HL-60 (cell line): Measurements from ENCODE around the gene GAL3ST2.
"Not testable (repeated sequence)": the region's sequence is repeated elsewhere in the genome, so short reads cannot be mapped to it uniquely, and the experiment has no call there.

ENCODE experiments used
- DNase-seq, 2 experiments: peaks; one replicate each; pipeline ENCODE4 v3.0.0-alpha.2; 2010 to 2020; ENCODE audit warnings: low read depth in 1 of 2, low spot score in 1 of 2
- H3K27ac ChIP-seq: fragments of 250-450 bp; sonication (Bioruptor Pico); replicated peaks from 2 replicates; pipeline ENCODE4 v1.5.1; 2020; ENCODE audit warnings: mild to moderate bottlenecking, moderate library complexity
- H3K27me3 ChIP-seq: fragments of 250-450 bp; sonication (Bioruptor Pico); 2 replicates; pipeline ENCODE4 v1.5.1; 2021; ENCODE audit warnings: mild to moderate bottlenecking, moderate library complexity; ENCODE audit not compliant: insufficient read depth, poor library complexity, severe bottlenecking
- H3K4me3 ChIP-seq: replicated peaks from 2 replicates; pipeline ENCODE4 v1.5.1; 2011; ENCODE audit warnings: mild to moderate bottlenecking, control low read depth, low read length; ENCODE audit not compliant: insufficient read depth
- GABPA ChIP-seq: IDR thresholded peaks from 2 replicates; pipeline ENCODE4 v1.6.1; 2012; ENCODE audit warnings: low read depth
- POLR2AphosphoS5 ChIP-seq: IDR thresholded peaks from 2 replicates; pipeline ENCODE4 v1.6.1; 2012; ENCODE audit warnings: low read depth
- SPI1 ChIP-seq: IDR thresholded peaks from 2 replicates; pipeline ENCODE4 v1.6.1; 2012; ENCODE audit warnings: low read depth, mild to moderate bottlenecking, borderline replicate concordance
- TF ChIP-seq, protein P1 (sequence below): IDR thresholded peaks from one replicate; pipeline ENCODE4 v1.5.1; 2011; ENCODE audit warnings: low read length, control low read depth, inconsistent platforms; ENCODE audit not compliant: insufficient read depth
- TF ChIP-seq, protein P2 (sequence below): IDR thresholded peaks from 2 replicates; pipeline ENCODE4 v1.6.1; 2012; ENCODE audit warnings: low read depth; ENCODE audit not compliant: insufficient replicate concordance

The GAL3ST2 gene

DNA sequence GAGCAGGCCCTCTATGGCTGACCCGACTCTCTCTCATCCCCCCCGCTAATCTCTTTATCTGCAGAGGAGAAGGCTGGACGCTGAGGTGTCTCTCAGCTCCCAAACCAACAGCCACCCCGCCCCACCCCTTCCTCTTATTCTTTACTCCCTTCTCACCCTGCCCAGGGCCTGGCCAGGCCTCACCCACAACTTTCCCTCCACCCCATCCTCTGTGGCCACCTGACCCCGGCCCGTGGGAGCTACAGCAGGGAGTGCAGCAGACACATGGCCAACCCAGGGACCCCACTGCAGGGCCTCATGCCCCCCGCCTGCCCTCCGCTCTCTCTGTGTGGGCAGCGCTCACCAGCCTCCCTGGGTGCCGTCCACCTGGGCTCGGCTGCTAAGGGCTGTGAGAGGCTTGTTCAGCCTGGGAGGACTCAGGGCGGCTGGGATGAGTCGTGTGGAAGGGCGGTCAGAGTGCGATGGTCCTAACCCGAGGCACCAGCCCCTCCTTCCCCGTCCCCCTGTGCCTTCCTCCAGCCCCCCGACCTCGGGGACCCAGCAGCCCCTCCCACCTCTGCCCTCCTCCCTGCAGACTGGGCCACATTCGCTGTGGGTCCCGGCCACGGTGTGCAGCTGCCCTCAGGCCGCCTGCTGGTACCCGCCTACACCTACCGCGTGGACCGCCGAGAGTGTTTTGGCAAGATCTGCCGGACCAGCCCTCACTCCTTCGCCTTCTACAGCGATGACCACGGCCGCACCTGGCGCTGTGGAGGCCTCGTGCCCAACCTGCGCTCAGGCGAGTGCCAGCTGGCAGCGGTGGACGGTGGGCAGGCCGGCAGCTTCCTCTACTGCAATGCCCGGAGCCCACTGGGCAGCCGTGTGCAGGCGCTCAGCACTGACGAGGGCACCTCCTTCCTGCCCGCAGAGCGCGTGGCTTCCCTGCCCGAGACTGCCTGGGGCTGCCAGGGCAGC lies 39.1 kb downstream of the GAL3ST2 start:
- Histone ChIP-seq H3K27me3 (peaks cover 8% of the 10 kb centered on the region), H3K27ac (no peak overlapping the region), H3K4me3 (no peak overlapping the region)
- TF ChIP-seq, protein P1, sequence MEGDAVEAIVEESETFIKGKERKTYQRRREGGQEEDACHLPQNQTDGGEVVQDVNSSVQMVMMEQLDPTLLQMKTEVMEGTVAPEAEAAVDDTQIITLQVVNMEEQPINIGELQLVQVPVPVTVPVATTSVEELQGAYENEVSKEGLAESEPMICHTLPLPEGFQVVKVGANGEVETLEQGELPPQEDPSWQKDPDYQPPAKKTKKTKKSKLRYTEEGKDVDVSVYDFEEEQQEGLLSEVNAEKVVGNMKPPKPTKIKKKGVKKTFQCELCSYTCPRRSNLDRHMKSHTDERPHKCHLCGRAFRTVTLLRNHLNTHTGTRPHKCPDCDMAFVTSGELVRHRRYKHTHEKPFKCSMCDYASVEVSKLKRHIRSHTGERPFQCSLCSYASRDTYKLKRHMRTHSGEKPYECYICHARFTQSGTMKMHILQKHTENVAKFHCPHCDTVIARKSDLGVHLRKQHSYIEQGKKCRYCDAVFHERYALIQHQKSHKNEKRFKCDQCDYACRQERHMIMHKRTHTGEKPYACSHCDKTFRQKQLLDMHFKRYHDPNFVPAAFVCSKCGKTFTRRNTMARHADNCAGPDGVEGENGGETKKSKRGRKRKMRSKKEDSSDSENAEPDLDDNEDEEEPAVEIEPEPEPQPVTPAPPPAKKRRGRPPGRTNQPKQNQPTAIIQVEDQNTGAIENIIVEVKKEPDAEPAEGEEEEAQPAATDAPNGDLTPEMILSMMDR: no peak
- TF ChIP-seq, protein P2, sequence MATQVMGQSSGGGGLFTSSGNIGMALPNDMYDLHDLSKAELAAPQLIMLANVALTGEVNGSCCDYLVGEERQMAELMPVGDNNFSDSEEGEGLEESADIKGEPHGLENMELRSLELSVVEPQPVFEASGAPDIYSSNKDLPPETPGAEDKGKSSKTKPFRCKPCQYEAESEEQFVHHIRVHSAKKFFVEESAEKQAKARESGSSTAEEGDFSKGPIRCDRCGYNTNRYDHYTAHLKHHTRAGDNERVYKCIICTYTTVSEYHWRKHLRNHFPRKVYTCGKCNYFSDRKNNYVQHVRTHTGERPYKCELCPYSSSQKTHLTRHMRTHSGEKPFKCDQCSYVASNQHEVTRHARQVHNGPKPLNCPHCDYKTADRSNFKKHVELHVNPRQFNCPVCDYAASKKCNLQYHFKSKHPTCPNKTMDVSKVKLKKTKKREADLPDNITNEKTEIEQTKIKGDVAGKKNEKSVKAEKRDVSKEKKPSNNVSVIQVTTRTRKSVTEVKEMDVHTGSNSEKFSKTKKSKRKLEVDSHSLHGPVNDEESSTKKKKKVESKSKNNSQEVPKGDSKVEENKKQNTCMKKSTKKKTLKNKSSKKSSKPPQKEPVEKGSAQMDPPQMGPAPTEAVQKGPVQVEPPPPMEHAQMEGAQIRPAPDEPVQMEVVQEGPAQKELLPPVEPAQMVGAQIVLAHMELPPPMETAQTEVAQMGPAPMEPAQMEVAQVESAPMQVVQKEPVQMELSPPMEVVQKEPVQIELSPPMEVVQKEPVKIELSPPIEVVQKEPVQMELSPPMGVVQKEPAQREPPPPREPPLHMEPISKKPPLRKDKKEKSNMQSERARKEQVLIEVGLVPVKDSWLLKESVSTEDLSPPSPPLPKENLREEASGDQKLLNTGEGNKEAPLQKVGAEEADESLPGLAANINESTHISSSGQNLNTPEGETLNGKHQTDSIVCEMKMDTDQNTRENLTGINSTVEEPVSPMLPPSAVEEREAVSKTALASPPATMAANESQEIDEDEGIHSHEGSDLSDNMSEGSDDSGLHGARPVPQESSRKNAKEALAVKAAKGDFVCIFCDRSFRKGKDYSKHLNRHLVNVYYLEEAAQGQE: no peak
- no peak for TF ChIP-seq GABPA
- no peak for TF ChIP-seq POLR2AphosphoS5
- TF ChIP-seq SPI1: no peak
- no peak for DNase-seq

DNA sequence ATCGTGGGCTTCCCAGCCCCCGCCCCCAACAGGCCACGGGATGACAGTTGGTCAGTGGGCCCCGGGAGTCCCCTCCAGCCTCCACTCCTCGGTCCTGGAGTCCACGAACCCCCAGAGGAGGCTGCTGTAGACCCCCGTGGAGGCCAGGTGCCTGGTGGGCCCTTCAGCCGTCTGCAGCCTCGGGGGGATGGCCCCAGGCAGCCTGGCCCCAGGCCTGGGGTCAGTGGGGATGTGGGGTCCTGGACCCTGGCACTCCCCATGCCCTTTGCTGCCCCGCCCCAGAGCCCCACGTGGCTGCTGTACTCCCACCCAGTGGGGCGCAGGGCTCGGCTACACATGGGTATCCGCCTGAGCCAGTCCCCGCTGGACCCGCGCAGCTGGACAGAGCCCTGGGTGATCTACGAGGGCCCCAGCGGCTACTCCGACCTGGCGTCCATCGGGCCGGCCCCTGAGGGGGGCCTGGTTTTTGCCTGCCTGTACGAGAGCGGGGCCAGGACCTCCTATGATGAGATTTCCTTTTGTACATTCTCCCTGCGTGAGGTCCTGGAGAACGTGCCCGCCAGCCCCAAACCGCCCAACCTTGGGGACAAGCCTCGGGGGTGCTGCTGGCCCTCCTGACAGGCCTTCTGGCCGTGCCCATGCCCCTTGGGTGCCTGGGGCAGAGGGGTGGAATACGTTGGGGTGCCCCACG lies 40.0 kb downstream of the GAL3ST2 start:
- TF ChIP-seq POLR2AphosphoS5 (no peak), SPI1 (no peak), GABPA (no peak)
- TF ChIP-seq, protein P2: no peak
- Histone ChIP-seq H3K27me3 (peaks cover 8% of the 10 kb centered on the region), H3K4me3 (no peak overlapping the region), H3K27ac (no peak overlapping the region)
- no peak for DNase-seq

DNA sequence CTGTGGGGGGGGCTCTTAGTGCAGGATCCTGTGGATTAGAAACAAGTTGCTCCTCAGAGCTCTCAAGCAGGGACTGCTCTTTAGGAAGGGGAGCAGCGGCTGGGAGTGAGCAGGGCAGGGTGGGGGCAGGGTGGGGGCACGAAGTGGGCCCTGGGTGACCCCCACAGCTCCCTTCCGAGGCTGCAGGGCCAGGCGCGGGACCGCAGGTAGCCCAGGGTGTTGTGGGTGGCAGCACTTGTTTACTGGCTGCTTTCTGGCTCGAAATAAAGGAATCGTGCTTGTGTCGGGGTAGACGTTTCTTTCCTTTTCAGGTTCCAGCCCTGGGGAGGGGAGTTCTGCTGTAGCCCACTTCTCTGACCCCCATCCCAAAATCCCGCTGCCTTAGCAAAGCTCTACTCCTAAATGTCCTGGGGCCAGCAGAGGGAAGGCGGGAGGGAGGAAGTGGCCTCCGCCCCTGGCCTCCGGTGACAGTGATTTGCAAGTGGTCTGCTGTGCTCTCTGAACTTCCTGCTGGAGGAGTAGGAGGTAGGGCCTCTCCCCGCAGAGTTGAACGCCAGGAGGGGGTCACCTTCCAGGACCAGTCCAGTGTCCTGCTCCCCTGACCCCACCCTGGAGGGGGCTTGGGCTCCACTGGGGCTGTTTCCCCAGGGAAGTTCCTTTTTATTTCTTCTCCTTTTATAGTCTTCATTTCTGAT lies 40.7 kb downstream of the GAL3ST2 start:
- Histone ChIP-seq H3K27me3 (peaks cover 8% of the 10 kb centered on the region), H3K4me3 (no peak overlapping the region), H3K27ac (no peak overlapping the region)
- TF ChIP-seq, protein P1: no peak
- TF ChIP-seq SPI1: no peak
- TF ChIP-seq, protein P2: no peak
- no peak for DNase-seq

DNA sequence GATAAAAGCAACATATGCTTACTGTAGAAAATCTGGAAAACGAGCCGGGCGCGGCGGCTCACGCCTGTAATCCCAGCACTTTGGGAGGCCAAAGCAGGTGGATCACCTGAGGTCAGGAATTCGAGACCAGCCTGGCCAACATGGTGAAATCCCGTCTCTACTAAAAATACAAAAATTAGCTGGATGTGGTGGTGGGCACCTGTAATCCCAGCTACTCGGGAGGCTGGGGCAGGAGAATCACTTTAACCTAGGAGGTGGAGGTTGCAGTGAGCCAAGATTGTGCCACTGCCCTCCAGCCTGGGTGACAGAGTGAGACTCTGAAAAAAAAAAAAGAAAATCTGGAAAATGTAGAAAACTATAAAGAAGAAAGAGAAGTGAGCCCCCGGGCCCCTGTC lies 41.2 kb downstream of the GAL3ST2 start:
- not testable (repeated sequence) for H3K4me3 ChIP-seq, H3K27ac ChIP-seq, H3K27me3 ChIP-seq, DNase-seq
